SK-N-SH (cell line): ENCODE measurements around the gene PLEKHA8.

Experiments used
- CTCF ChIP-seq: fragments of 200-600 bp; sonication (generic); IDR thresholded peaks from 2 replicates; pipeline ENCODE4 v1.6.1; 2017; ENCODE audit warnings: antibody characterized with exemption, mild to moderate bottlenecking, moderate library complexity
- IRF3 ChIP-seq: fragments of 150-350 bp; IDR thresholded peaks from 2 replicates; pipeline ENCODE4 v1.6.1; 2016; ENCODE audit warnings: mild to moderate bottlenecking, low read depth, low read length
- MAX ChIP-seq: IDR thresholded peaks from 2 replicates; pipeline ENCODE4 v1.4.0; 2012; ENCODE audit warnings: low read depth
- POLR2AphosphoS5 ChIP-seq: IDR thresholded peaks from 2 replicates; pipeline ENCODE4 v1.6.1; 2012; ENCODE audit warnings: low read depth, low read length
- REST ChIP-seq: IDR thresholded peaks from 2 replicates; pipeline ENCODE4 v1.6.1; 2012; ENCODE audit warnings: mild to moderate bottlenecking, low read depth, low read length, moderate library complexity
- SIN3A ChIP-seq: IDR thresholded peaks from 2 replicates; pipeline ENCODE4 v1.6.1; 2012; ENCODE audit warnings: low read depth, mild to moderate bottlenecking, low read length, moderate library complexity, borderline replicate concordance
- TAF1 ChIP-seq: IDR thresholded peaks from 2 replicates; pipeline ENCODE4 v1.6.1; 2012; ENCODE audit warnings: low read depth, mild to moderate bottlenecking, low read length, moderate library complexity, borderline replicate concordance
- USF2 ChIP-seq: fragments of 150-350 bp; IDR thresholded peaks from 2 replicates; pipeline ENCODE4 v1.6.1; 2017; ENCODE audit warnings: antibody characterized with exemption, low read length, low read depth, borderline replicate concordance
- YY1 ChIP-seq: IDR thresholded peaks from 2 replicates; pipeline ENCODE4 v1.4.0; 2012; ENCODE audit warnings: low read depth, mild to moderate bottlenecking

- TF ChIP-seq YY1: no peak
- no peak for TF ChIP-seq CTCF
- no peak for TF ChIP-seq POLR2AphosphoS5
- TF ChIP-seq TAF1: no peak
- no peak for TF ChIP-seq MAX
- TF ChIP-seq SIN3A: no peak
- no peak for TF ChIP-seq REST
- no peak for TF ChIP-seq USF2
- no peak for TF ChIP-seq IRF3
These were observed 140.8 kb downstream of the PLEKHA8 start for GRCh38 chr7:30168835-30169573.
